Gastrocnemius medialis (tissue), 4 donors: Measurements from ENCODE around the gene MYO1D. TPM values are rescaled to one million over a fixed set of nuclear protein-coding genes. Genes with fewer than 3 reads are reported as not detected.

ENCODE experiments used
- ATAC-seq, 2 donors: fragments of 150-250 bp; one replicate each; pipeline ENCODE4 v1.9.1; 2016
- DNase-seq, 2 donors: peaks; one replicate each; pipeline ENCODE4 v3.0.0-alpha.2; 2019
- H3K27ac ChIP-seq, 4 donors: fragments of 200-600 bp; sonication (generic); 1 replicate in 1 of 4; 2 replicates in 3 of 4; pipeline ENCODE4 v1.5.1; 2016 to 2018; ENCODE audit warnings: mild to moderate bottlenecking in 2 of 4, moderate library complexity in 1 of 4
- H3K27me3 ChIP-seq, 3 donors: fragments of 200-600 bp; sonication (generic) in 2 of 3; 1 replicate in 1 of 3; 2 replicates in 2 of 3; pipeline versions ENCODE4 v1.5.1 to v1.6.0; 2016 to 2019; ENCODE audit warnings: mild to moderate bottlenecking in 1 of 3, moderate library complexity in 1 of 3
- H3K36me3 ChIP-seq, 2 donors: fragments of 200-600 bp; sonication (generic) in 1 of 2; one replicate each; pipeline ENCODE4 v1.5.1; 2017 to 2018
- H3K4me1 ChIP-seq, 2 donors: fragments of 200-600 bp; sonication (generic) in 1 of 2; one replicate each; pipeline ENCODE4 v1.5.1; 2016 to 2017; ENCODE audit warnings: mild to moderate bottlenecking in 2 of 2
- H3K4me3 ChIP-seq, 4 donors: fragments of 200-600 bp; sonication (generic) in 3 of 4; 1 replicate in 1 of 4; 2 replicates in 3 of 4; pipeline ENCODE4 v1.5.1; 2016 to 2019; ENCODE audit warnings: mild to moderate bottlenecking in 2 of 4
- H3K9me3 ChIP-seq, 3 donors: fragments of 200-600 bp; sonication (generic) in 2 of 3; 1 replicate in 1 of 3; 2 replicates in 2 of 3; pipeline ENCODE4 v1.5.1; 2016 to 2019
- POLR2A ChIP-seq, 2 donors: fragments of 450-650 bp; IDR thresholded peaks; one replicate each; pipeline ENCODE4 v1.6.1; 2017; ENCODE audit warnings: antibody characterized with exemption in 2 of 2, mild to moderate bottlenecking in 2 of 2, moderate library complexity in 2 of 2
- in situ Hi-C, 4 donors: fragments of 200-750 bp; cut with MboI; loops; one replicate each; pipeline versions ENCODE4 v1.15.0 to v1.8.0; 2017; ENCODE audit warnings: low sequenced_read_pairs in 4 of 4
- intact Hi-C: fragments of 100-400 bp; cut with DNase I; formaldehyde crosslinking; loops from one replicate; pipeline ENCODE4 v1.15.1; 2023; ENCODE audit warnings: low total_unique reads
- total RNA-seq, 4 donors: library from RNA; depleted of rRNA; stranded (reverse); fragments of >200 nt; gene quantifications; one replicate each; pipeline versions ENCODE4 v1.1.0 to v1.2.3, GENCODE V29; 2016
- TF ChIP-seq, protein P1 (sequence below), 5 experiments: fragments of 450-650 bp in 3 of 5; fragments of 200-600 bp in 2 of 5; sonication (generic) in 2 of 5; IDR thresholded peaks in 4 of 5; conservative IDR thresholded peaks in 1 of 5; 1 replicate in 4 of 5; 2 replicates in 1 of 5; pipeline ENCODE4 v1.5.1; 2016 to 2019; ENCODE audit warnings: antibody characterized with exemption in 5 of 5, mild to moderate bottlenecking in 3 of 5, moderate library complexity in 3 of 5

MYO1D gene
- total RNA-seq, 4 donors from 2014 or later = 5.8 to 20.1 (median 7.8) TPM

DNA sequence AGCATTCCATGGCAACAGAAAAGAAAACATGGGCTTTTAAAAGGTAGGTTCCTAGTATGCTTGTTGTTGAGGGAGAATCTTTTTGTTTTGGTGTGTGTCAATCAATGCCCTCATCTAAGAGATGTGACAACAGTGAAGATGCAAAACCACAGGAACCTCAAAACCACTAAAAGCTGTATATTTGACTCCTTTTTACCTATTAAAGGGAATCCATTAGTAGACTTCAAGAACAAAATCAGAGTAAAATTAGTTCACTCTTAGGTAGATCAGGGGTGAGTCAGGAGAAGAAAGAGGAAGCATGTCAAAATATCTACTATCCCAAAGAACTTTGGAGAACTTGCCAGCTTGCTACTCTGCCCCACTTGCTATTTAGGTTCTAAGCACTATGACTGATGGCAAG is 301.1 kb downstream of the MYO1D start:
- Histone ChIP-seq H3K9me3 (no peaks in the 10 kb centered on the region), H3K27ac (no peak overlapping the region), H3K4me1 (no peaks in the 10 kb centered on the region), H3K36me3 (no peaks in the 10 kb centered on the region), H3K27me3 (peaks cover 0 to 3% (median 0%) of the 10 kb centered on the region in 3 donors), H3K4me3 (no peak overlapping the region)
- DNase-seq = no peak
- in situ Hi-C loops = no loop called here
- no peak for ATAC-seq
- intact Hi-C loops = no loop called here
- TF ChIP-seq, protein P1, sequence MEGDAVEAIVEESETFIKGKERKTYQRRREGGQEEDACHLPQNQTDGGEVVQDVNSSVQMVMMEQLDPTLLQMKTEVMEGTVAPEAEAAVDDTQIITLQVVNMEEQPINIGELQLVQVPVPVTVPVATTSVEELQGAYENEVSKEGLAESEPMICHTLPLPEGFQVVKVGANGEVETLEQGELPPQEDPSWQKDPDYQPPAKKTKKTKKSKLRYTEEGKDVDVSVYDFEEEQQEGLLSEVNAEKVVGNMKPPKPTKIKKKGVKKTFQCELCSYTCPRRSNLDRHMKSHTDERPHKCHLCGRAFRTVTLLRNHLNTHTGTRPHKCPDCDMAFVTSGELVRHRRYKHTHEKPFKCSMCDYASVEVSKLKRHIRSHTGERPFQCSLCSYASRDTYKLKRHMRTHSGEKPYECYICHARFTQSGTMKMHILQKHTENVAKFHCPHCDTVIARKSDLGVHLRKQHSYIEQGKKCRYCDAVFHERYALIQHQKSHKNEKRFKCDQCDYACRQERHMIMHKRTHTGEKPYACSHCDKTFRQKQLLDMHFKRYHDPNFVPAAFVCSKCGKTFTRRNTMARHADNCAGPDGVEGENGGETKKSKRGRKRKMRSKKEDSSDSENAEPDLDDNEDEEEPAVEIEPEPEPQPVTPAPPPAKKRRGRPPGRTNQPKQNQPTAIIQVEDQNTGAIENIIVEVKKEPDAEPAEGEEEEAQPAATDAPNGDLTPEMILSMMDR (IDR thresholded peaks at IDR 0.05 in 4 of 5, conservative IDR thresholded peaks at IDR 0.05 in 1 of 5) = no peak
- TF ChIP-seq POLR2A (IDR thresholded peaks at IDR 0.05) = no peak

DNA sequence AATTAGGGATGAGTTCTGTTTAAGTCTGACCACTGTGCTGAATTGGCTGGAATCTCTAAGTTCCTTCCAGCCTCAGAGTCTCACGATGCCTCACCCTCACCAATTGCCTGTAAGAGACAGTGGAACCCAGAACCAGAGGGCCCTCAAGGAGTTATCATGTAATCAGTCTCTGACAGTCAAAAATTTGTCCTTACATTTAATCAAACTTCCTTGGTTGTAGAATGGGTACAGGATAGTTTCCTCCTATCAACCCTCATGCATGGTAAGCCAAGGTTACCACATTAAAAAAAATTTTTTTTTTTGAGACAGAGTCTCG is 306.9 kb downstream of the MYO1D start:
- intact Hi-C loops (no loop called here), in situ Hi-C loops (no loop called here)
- TF ChIP-seq, protein P1 (IDR thresholded peaks at IDR 0.05 in 4 of 5, conservative IDR thresholded peaks at IDR 0.05 in 1 of 5) = no peak
- no peak for TF ChIP-seq POLR2A (IDR thresholded peaks at IDR 0.05)

DNA sequence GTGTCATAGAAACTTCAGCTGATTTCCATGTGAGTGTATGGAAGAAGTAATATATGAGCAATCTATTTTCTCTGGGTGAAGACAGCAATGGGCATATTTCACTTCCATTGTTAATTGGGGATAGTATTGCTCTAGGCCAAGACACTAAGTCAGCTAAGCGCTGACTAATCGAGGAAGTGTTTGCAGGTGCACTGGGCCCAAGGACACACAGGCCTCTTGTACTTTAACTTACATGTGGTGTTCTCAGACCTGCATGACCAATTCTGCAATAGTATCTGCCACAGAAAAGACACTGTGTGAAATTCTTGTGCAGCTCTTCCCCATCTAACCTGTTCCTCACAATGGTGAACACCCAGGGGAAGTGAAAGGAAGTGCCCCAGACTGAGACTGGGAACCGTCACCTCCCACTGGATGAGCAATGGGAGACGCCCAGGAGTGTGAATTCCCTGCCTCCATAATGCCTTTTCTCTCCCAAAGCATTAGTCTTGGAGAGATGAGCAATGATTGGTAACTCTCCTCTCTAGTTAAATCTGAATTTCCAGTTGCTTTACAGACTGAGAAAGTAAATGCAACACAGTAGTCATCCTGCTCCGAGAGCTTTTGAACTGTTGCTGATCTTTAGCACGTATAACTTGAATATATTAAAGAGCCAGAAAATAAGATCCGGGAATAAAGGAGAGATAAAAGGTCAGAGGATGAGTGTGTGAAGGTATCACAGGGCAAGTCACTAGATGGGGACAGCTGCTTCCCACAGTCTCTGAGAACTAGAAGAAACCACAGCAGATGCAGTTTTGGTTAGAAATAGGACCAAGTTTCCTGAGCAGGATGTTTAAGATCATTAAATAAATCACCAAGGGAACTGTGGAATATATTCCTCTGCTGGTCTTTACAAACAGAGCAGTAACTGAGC is 307.5 kb downstream of the MYO1D start:
- Histone ChIP-seq H3K27ac (no peak overlapping the region), H3K4me1 (no peaks in the 10 kb centered on the region), H3K9me3 (no peaks in the 10 kb centered on the region), H3K4me3 (no peak overlapping the region), H3K27me3 (no peaks in the 10 kb centered on the region), H3K36me3 (no peaks in the 10 kb centered on the region)
- in situ Hi-C loops (no loop called here), intact Hi-C loops (no loop called here)
- TF ChIP-seq, protein P1 (IDR thresholded peaks at IDR 0.05 in 4 of 5, conservative IDR thresholded peaks at IDR 0.05 in 1 of 5) = no peak
- no peak for TF ChIP-seq POLR2A (IDR thresholded peaks at IDR 0.05)
- ATAC-seq (no peak), DNase-seq (no peak)

More for the DNA sequence above, 306.9 kb downstream of the MYO1D start:
- no peaks in the 10 kb centered on the region for H3K36me3 ChIP-seq
- ATAC-seq (no peak), DNase-seq (no peak)
- H3K27me3 ChIP-seq = peaks cover 0 to 3% (median 0%) of the 10 kb centered on the region in 3 donors
- no peak overlapping the region for H3K27ac ChIP-seq
- H3K4me3 ChIP-seq = no peak overlapping the region
- no peaks in the 10 kb centered on the region for H3K9me3 ChIP-seq
- no peaks in the 10 kb centered on the region for H3K4me1 ChIP-seq

DNA sequence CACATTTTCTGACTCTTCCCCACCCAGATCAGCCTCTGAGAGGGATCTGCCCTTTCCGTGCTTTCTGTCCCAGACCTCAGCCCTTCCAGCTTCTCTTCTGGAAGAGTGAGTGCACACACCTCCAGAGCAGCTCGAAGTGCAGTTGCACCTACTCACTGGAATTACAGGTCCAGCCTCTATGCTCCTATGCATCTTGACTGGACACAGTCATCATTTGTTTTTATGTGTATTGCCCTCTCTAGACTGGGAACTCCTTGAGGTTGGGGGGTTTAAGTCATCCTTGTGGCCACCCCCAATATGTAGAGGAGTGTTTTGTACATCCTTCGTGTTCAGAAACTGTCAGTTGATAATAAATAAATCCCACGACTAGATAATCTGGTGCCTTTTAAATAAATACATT is 308.2 kb downstream of the MYO1D start:
- H3K4me3 ChIP-seq = no peak overlapping the region
- no peak for DNase-seq
- in situ Hi-C loops = no loop called here
- no peaks in the 10 kb centered on the region for H3K27me3 ChIP-seq
- H3K9me3 ChIP-seq = no peaks in the 10 kb centered on the region
- TF ChIP-seq POLR2A (IDR thresholded peaks at IDR 0.05) = no peak
- TF ChIP-seq, protein P1 (IDR thresholded peaks at IDR 0.05 in 4 of 5, conservative IDR thresholded peaks at IDR 0.05 in 1 of 5) = no peak
- ATAC-seq = no peak
- no peak overlapping the region for H3K27ac ChIP-seq
- no peaks in the 10 kb centered on the region for H3K36me3 ChIP-seq
- no peaks in the 10 kb centered on the region for H3K4me1 ChIP-seq
- intact Hi-C loops = no loop called here
